Activated T-cell treated with anti-CD3 and anti-CD28 coated beads, Interleukin-2, amount 50 U/mL, for 72 hours (primary cell): ENCODE data around the gene IMPDH1. TPM values are rescaled to one million over a fixed set of nuclear protein-coding genes. Genes with fewer than 3 reads are reported as not detected.
"Not testable (repeated sequence)": the region's sequence is repeated elsewhere in the genome, so short reads cannot be mapped to it uniquely, and the experiment has no call there.

Experiments used
- ATAC-seq, 2 donors: fragments of 150-1000 bp; cut with Tn5 transposase; replicated peaks in 1 of 2; 2 replicates each; pipeline ENCODE4 v1.10.0; 2021; ENCODE audit warnings: moderate library complexity in 2 of 2, mild to moderate bottlenecking in 1 of 2
- DNase-seq, 2 donors: peaks; one replicate each; pipeline ENCODE4 v3.0.0; 2021 to 2022; ENCODE audit warnings: mixed read lengths in 1 of 2
- H3K27ac Mint-ChIP-seq: one replicate; pipeline ENCODE4 v1.8.0; 2022; ENCODE audit warnings: mild to moderate bottlenecking, moderate library complexity, mixed read lengths
- H3K27me3 Mint-ChIP-seq: one replicate; pipeline ENCODE4 v1.8.0; 2022; ENCODE audit warnings: low read depth, mixed read lengths
- H3K36me3 Mint-ChIP-seq, 2 donors: one replicate each; pipeline ENCODE4 v1.8.0; 2022; ENCODE audit warnings: mixed read lengths in 2 of 2, mild to moderate bottlenecking in 1 of 2; ENCODE audit not compliant: insufficient read depth in 2 of 2
- H3K4me1 Mint-ChIP-seq: one replicate; pipeline ENCODE4 v1.8.0; 2022; ENCODE audit warnings: low read depth, mixed read lengths
- H3K4me3 Mint-ChIP-seq, 2 donors: one replicate each; pipeline ENCODE4 v1.8.0; 2022; ENCODE audit warnings: mild to moderate bottlenecking in 2 of 2, mixed read lengths in 2 of 2, moderate library complexity in 2 of 2
- H3K9me3 Mint-ChIP-seq, 2 donors: one replicate each; pipeline ENCODE4 v1.8.0; 2022; ENCODE audit warnings: mixed read lengths in 2 of 2
- total RNA-seq, 2 donors: library from RNA; stranded (reverse); gene quantifications; one replicate each; pipeline ENCODE4 v1.2.3, GENCODE V29; 2022

Gene IMPDH1
- 10 to 100 TPM; 39.5 to 41.3 TPM for total RNA-seq

- H3K27me3 Mint-ChIP-seq = peaks cover 22% of the 10 kb centered on the region
- H3K4me3 Mint-ChIP-seq = peak within 1 kb of the TSS; percentile 91 to 96
- ATAC-seq (peak; percentile 87), DNase-seq (peak; percentile 86 to 92)
- peak within 1 kb of the TSS; percentile 51 for H3K27ac Mint-ChIP-seq
- H3K36me3 Mint-ChIP-seq = no peaks in the 10 kb centered on the region
- peaks cover 28% of the 10 kb centered on the region for H3K4me1 Mint-ChIP-seq
- peaks cover 0 to 2% of the 10 kb centered on the region in 2 donors for H3K9me3 Mint-ChIP-seq
Observed at GRCh38 chr7:128409596-128410450, at the start of gene IMPDH1. TSS of gene IMPDH1 (minus strand) at chr7:128409982. CDS start at chr7:128409901, 81 bp downstream.

GRCh38 chr7:128459394-128459878 is 49.7 kb upstream of the IMPDH1 start:
- Mint-ChIP-seq H3K27ac (peak overlapping the region; percentile 35), H3K36me3 (peaks cover 5 to 22% of the 10 kb centered on the region in 2 donors), H3K4me3 (peak overlapping the region; percentile 98), H3K4me1 (peaks cover 47% of the 10 kb centered on the region), H3K27me3 (no peaks in the 10 kb centered on the region), H3K9me3 (no peaks in the 10 kb centered on the region)
- DNase-seq (peak; percentile 58), ATAC-seq (peak; percentile 29 to 30)

GRCh38 chr7:128458956-128459355 is 49.2 kb upstream of the IMPDH1 start:
- H3K4me3 Mint-ChIP-seq = peak overlapping the region; percentile 98
- H3K36me3 Mint-ChIP-seq = peaks cover 5 to 21% of the 10 kb centered on the region in 2 donors
- no peaks in the 10 kb centered on the region for H3K9me3 Mint-ChIP-seq
- DNase-seq (peak; percentile 46 to 67), ATAC-seq (peak; percentile 55 to 65)
- H3K27me3 Mint-ChIP-seq = no peaks in the 10 kb centered on the region
- peak overlapping the region; percentile 99 for H3K27ac Mint-ChIP-seq
- H3K4me1 Mint-ChIP-seq = peaks cover 52% of the 10 kb centered on the region

- not testable (repeated sequence) for ATAC-seq, DNase-seq, H3K27me3 Mint-ChIP-seq, H3K9me3 Mint-ChIP-seq
- H3K36me3 Mint-ChIP-seq = peaks cover 5 to 15% of the 10 kb centered on the region in 2 donors
- peak overlapping the region; percentile 8 for H3K27ac Mint-ChIP-seq
- H3K4me1 Mint-ChIP-seq = peaks cover 68% of the 10 kb centered on the region
- peak overlapping the region; percentile 98 for H3K4me3 Mint-ChIP-seq
Observed at GRCh38 chr7:128457385-128457784, 47.6 kb upstream of the IMPDH1 start.

GRCh38 chr7:128456255-128456725 is 46.5 kb upstream of the IMPDH1 start:
- H3K4me1 Mint-ChIP-seq = peaks cover 79% of the 10 kb centered on the region
- H3K27ac Mint-ChIP-seq = peak overlapping the region; percentile 92
- DNase-seq (no peak), ATAC-seq (peak; percentile 4)
- peaks cover 5 to 15% of the 10 kb centered on the region in 2 donors for H3K36me3 Mint-ChIP-seq
- no peaks in the 10 kb centered on the region for H3K9me3 Mint-ChIP-seq
- peak overlapping the region; percentile 98 for H3K4me3 Mint-ChIP-seq
- H3K27me3 Mint-ChIP-seq = peaks cover 11% of the 10 kb centered on the region

- peak; percentile 84 to 88 for ATAC-seq
- peak within 1 kb of the TSS; percentile 92 for H3K27ac Mint-ChIP-seq
- peak; percentile 97 to 98 for DNase-seq
- peaks cover 5 to 15% of the 10 kb centered on the region in 2 donors for H3K36me3 Mint-ChIP-seq
- peaks cover 11% of the 10 kb centered on the region for H3K27me3 Mint-ChIP-seq
- H3K9me3 Mint-ChIP-seq = no peaks in the 10 kb centered on the region
- H3K4me1 Mint-ChIP-seq = peaks cover 84% of the 10 kb centered on the region
- H3K4me3 Mint-ChIP-seq = peak within 1 kb of the TSS; percentile 98
Observed at GRCh38 chr7:128455543-128456254, 45.9 kb upstream of the IMPDH1 start, which contains the start of gene HILPDA. TSS of gene HILPDA (plus strand) at chr7:128455878. CDS start at chr7:128457269, 1,391 bp downstream.

GRCh38 chr7:128454808-128455542 is 45.2 kb upstream of the IMPDH1 start:
- Mint-ChIP-seq H3K27me3 (peaks cover 11% of the 10 kb centered on the region), H3K36me3 (peaks cover 5 to 15% of the 10 kb centered on the region in 2 donors), H3K27ac (peak overlapping the region; percentile 85), H3K4me3 (peak overlapping the region; percentile 98), H3K9me3 (no peaks in the 10 kb centered on the region), H3K4me1 (peaks cover 89% of the 10 kb centered on the region)
- DNase-seq (no peak), ATAC-seq (no peak)

GRCh38 chr7:128453836-128454804 is 44.3 kb upstream of the IMPDH1 start:
- peaks cover 83% of the 10 kb centered on the region for H3K4me1 Mint-ChIP-seq
- no peaks in the 10 kb centered on the region for H3K9me3 Mint-ChIP-seq
- H3K4me3 Mint-ChIP-seq = peak overlapping the region in 1 of 2 donors; percentile 37
- DNase-seq (no peak), ATAC-seq (no peak)
- H3K27me3 Mint-ChIP-seq = peaks cover 11% of the 10 kb centered on the region
- H3K27ac Mint-ChIP-seq = no peak overlapping the region
- peaks cover 5 to 15% of the 10 kb centered on the region in 2 donors for H3K36me3 Mint-ChIP-seq

- DNase-seq = no peak
- peak overlapping the region; percentile 51 to 61 for H3K4me3 Mint-ChIP-seq
- no peaks in the 10 kb centered on the region for H3K9me3 Mint-ChIP-seq
- no peak for ATAC-seq
- peaks cover 11% of the 10 kb centered on the region for H3K27me3 Mint-ChIP-seq
- peaks cover 83% of the 10 kb centered on the region for H3K4me1 Mint-ChIP-seq
- peak overlapping the region; percentile 74 for H3K27ac Mint-ChIP-seq
- H3K36me3 Mint-ChIP-seq = peaks cover 0 to 6% of the 10 kb centered on the region in 2 donors
Observed at GRCh38 chr7:128452552-128452951, 42.8 kb upstream of the IMPDH1 start.

GRCh38 chr7:128450913-128451312 is 41.1 kb upstream of the IMPDH1 start:
- DNase-seq = no peak
- H3K27me3 Mint-ChIP-seq = peaks cover 11% of the 10 kb centered on the region
- no peaks in the 10 kb centered on the region for H3K36me3 Mint-ChIP-seq
- no peak for ATAC-seq
- H3K4me3 Mint-ChIP-seq = peak overlapping the region; percentile 39 to 51
- H3K9me3 Mint-ChIP-seq = no peaks in the 10 kb centered on the region
- H3K4me1 Mint-ChIP-seq = peaks cover 77% of the 10 kb centered on the region
- no peak overlapping the region for H3K27ac Mint-ChIP-seq

GRCh38 chr7:128450409-128450808 is 40.6 kb upstream of the IMPDH1 start:
- no peaks in the 10 kb centered on the region for H3K9me3 Mint-ChIP-seq
- peak; percentile 48 to 63 for ATAC-seq

More at GRCh38 chr7:128450409-128450808, 40.6 kb upstream of the IMPDH1 start:
- Mint-ChIP-seq H3K4me1 (peaks cover 76% of the 10 kb centered on the region), H3K27ac (peak overlapping the region; percentile 4), H3K36me3 (no peaks in the 10 kb centered on the region), H3K4me3 (peak overlapping the region; percentile 39 to 67), H3K27me3 (peaks cover 11% of the 10 kb centered on the region)
- peak in 1 of 2 donors; percentile 48 for DNase-seq
